ENCODE results near the gene AANAT. TPM values are rescaled to one million over a fixed set of nuclear protein-coding genes. Genes with fewer than 3 reads are reported as not detected.

The AANAT gene
- total RNA-seq, 4 donors from 2014 or later = not detected

- Histone ChIP-seq H3K9me3 (no peaks in the 10 kb centered on the region), H3K4me3 (peak overlapping the region in 3 of 4 donors; percentile 69 to 78 (median 75)), H3K27ac (peak overlapping the region; percentile 80 to 87 (median 85)), H3K4me1 (peaks cover 15 to 51% (median 24%) of the 10 kb centered on the region in 4 donors), H3K27me3 (peaks cover 2% of the 10 kb centered on the region), H3K36me3 (no peaks in the 10 kb centered on the region)
- intact Hi-C loops (cut with DNase I; ENCODE audit: low total_unique reads) (loop anchor here (10.0 kb wide), 1 partner anchor 197 kb away; the partner anchor contains the start of gene QRICH2), in situ Hi-C loops (cut with MboI; ENCODE audit: low pct_ligation_motif_present in 1 of 4, low pct_unique_long_range_greater_than_20kb in 1 of 4, low sequenced_read_pairs in 3 of 4) (no loop called here)
- WGBS, 2 donors (ENCODE audit: low coverage in 1 of 2) = 70 to 84% methylated on average over 2 to 10 of the region's 11 CpGs
- DNase-seq = no peak
- no peak for TF ChIP-seq POLR2AphosphoS5 (IDR thresholded peaks at IDR 0.05)
- no peak for TF ChIP-seq CTCF (IDR thresholded peaks at IDR 0.05)
- no peak for TF ChIP-seq EP300 (IDR thresholded peaks at IDR 0.05; ENCODE audit: low read depth)
- no peak for TF ChIP-seq POLR2A (IDR thresholded peaks at IDR 0.05)
These were observed 34.5 kb downstream of the AANAT start for GRCh38 chr17:76501827-76502307.

GRCh38 chr17:76502341-76503211 is 35.2 kb downstream of the AANAT start:
- H3K27me3 ChIP-seq = peaks cover 9% of the 10 kb centered on the region
- peak overlapping the region in 3 of 4 donors; percentile 80 to 87 (median 86) for H3K27ac ChIP-seq
- intact Hi-C loops (cut with DNase I; ENCODE audit: low total_unique reads) = loop anchor here (10.0 kb wide), 1 partner anchor 198 kb away; the partner anchor contains the start of gene QRICH2
- WGBS, 2 donors (ENCODE audit: low coverage in 1 of 2) = 56 to 72% methylated on average over 8 of the region's 8 CpGs
- in situ Hi-C loops (cut with MboI; ENCODE audit: low pct_ligation_motif_present in 1 of 4, low pct_unique_long_range_greater_than_20kb in 1 of 4, low sequenced_read_pairs in 3 of 4) = no loop called here
- TF ChIP-seq CTCF (IDR thresholded peaks at IDR 0.05) = no peak
- no peak for TF ChIP-seq EP300 (IDR thresholded peaks at IDR 0.05; ENCODE audit: low read depth)
- no peak for TF ChIP-seq POLR2AphosphoS5 (IDR thresholded peaks at IDR 0.05)
- TF ChIP-seq POLR2A (IDR thresholded peaks at IDR 0.05) = no peak
- H3K4me3 ChIP-seq = no peak overlapping the region
- DNase-seq = no peak
- no peaks in the 10 kb centered on the region for H3K36me3 ChIP-seq
- H3K9me3 ChIP-seq = no peaks in the 10 kb centered on the region
- H3K4me1 ChIP-seq = peaks cover 14 to 49% (median 22%) of the 10 kb centered on the region in 4 donors

- peaks cover 22% of the 10 kb centered on the region for H3K27me3 ChIP-seq
- intact Hi-C loops (cut with DNase I; ENCODE audit: low total_unique reads) = loop anchor here (10.0 kb wide), 1 partner anchor 199 kb away; the partner anchor contains the start of gene QRICH2
- H3K9me3 ChIP-seq = no peaks in the 10 kb centered on the region
- WGBS, 2 donors (ENCODE audit: low coverage in 1 of 2) = 62 to 87% methylated on average over 3 to 7 of the region's 7 CpGs
- in situ Hi-C loops (cut with MboI; ENCODE audit: low pct_ligation_motif_present in 1 of 4, low pct_unique_long_range_greater_than_20kb in 1 of 4, low sequenced_read_pairs in 3 of 4) = no loop called here
- DNase-seq = no peak
- no peak overlapping the region for H3K4me3 ChIP-seq
- no peaks in the 10 kb centered on the region for H3K36me3 ChIP-seq
- no peak overlapping the region for H3K27ac ChIP-seq
- TF ChIP-seq POLR2AphosphoS5 (IDR thresholded peaks at IDR 0.05) (no peak), EP300 (IDR thresholded peaks at IDR 0.05; ENCODE audit: low read depth) (no peak), POLR2A (IDR thresholded peaks at IDR 0.05) (no peak), CTCF (IDR thresholded peaks at IDR 0.05) (no peak)
- peaks cover 7 to 33% (median 13%) of the 10 kb centered on the region in 4 donors for H3K4me1 ChIP-seq
These were observed 36.7 kb downstream of the AANAT start for GRCh38 chr17:76504117-76504516.

Data from transverse colon (tissue), 4 donors.